ENCODE data around the gene SHISA3.

- TF ChIP-seq CTCF (conservative IDR thresholded peaks at IDR 0.05) (no peak), ZFX (IDR thresholded peaks at IDR 0.05) (no peak)
These were observed 28.1 kb downstream of the SHISA3 start for GRCh38 chr4:42425146-42426065.

Measured in C4-2B (cell line).